ENCODE data around the gene NR2F1.

GRCh38 chr5:93592883-93593282, 9.9 kb downstream of the NR2F1 start:
- TF ChIP-seq, protein P1, sequence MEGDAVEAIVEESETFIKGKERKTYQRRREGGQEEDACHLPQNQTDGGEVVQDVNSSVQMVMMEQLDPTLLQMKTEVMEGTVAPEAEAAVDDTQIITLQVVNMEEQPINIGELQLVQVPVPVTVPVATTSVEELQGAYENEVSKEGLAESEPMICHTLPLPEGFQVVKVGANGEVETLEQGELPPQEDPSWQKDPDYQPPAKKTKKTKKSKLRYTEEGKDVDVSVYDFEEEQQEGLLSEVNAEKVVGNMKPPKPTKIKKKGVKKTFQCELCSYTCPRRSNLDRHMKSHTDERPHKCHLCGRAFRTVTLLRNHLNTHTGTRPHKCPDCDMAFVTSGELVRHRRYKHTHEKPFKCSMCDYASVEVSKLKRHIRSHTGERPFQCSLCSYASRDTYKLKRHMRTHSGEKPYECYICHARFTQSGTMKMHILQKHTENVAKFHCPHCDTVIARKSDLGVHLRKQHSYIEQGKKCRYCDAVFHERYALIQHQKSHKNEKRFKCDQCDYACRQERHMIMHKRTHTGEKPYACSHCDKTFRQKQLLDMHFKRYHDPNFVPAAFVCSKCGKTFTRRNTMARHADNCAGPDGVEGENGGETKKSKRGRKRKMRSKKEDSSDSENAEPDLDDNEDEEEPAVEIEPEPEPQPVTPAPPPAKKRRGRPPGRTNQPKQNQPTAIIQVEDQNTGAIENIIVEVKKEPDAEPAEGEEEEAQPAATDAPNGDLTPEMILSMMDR (IDR thresholded peaks at IDR 0.05; ENCODE audit: insufficient read depth, low read length, poor library complexity, severe bottlenecking): no peak
- TF ChIP-seq EZH2phosphoT487 (conservative IDR thresholded peaks at IDR 0.05; ENCODE audit: low read length): no peak
